ENCODE measurements around the gene TSPAN5. TPM values are rescaled to one million over a fixed set of nuclear protein-coding genes. Genes with fewer than 3 reads are reported as not detected.

The TSPAN5 gene
- total and polyA plus RNA-seq, 9 of the 15 experiments (the other 6 are each of a cell fraction or from before 2014, with no cell fraction given), result 0.58 to 6.6 (median 0.73) TPM

- TF ChIP-seq, protein P1, sequence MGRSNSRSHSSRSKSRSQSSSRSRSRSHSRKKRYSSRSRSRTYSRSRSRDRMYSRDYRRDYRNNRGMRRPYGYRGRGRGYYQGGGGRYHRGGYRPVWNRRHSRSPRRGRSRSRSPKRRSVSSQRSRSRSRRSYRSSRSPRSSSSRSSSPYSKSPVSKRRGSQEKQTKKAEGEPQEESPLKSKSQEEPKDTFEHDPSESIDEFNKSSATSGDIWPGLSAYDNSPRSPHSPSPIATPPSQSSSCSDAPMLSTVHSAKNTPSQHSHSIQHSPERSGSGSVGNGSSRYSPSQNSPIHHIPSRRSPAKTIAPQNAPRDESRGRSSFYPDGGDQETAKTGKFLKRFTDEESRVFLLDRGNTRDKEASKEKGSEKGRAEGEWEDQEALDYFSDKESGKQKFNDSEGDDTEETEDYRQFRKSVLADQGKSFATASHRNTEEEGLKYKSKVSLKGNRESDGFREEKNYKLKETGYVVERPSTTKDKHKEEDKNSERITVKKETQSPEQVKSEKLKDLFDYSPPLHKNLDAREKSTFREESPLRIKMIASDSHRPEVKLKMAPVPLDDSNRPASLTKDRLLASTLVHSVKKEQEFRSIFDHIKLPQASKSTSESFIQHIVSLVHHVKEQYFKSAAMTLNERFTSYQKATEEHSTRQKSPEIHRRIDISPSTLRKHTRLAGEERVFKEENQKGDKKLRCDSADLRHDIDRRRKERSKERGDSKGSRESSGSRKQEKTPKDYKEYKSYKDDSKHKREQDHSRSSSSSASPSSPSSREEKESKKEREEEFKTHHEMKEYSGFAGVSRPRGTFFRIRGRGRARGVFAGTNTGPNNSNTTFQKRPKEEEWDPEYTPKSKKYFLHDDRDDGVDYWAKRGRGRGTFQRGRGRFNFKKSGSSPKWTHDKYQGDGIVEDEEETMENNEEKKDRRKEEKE (IDR thresholded peaks at IDR 0.05; ENCODE audit: borderline replicate concordance in 1 of 2, control insufficient read depth in 1 of 2, low read depth in 2 of 2, low read length in 1 of 2), result 0 out of 4 replicates have a peak, but pooled peaks of 1 of the 2 experiments have one; percentile 25
- TF ChIP-seq PKNOX1 (IDR thresholded peaks at IDR 0.05) (peak; percentile 16; the same call in 1 of the 2 replicates), FUS (optimal IDR thresholded peaks at IDR 0.05; ENCODE audit: low read depth, low read length) (no peak), SMAD2 (IDR thresholded peaks at IDR 0.05; ENCODE audit: low read depth, low read length) (no peak), EHMT2 (IDR thresholded peaks at IDR 0.05) (peak; percentile 28; the same call in 1 of the 2 replicates), HDAC2 (IDR thresholded peaks at IDR 0.05) (peak; percentile 22; the same call in 1 of the 2 replicates), SOX6 (IDR thresholded peaks at IDR 0.05) (peak; percentile 58), FOXJ3 (CRISPR knock-in tag; IDR thresholded peaks at IDR 0.05) (no peak), CEBPB (tag; IDR thresholded peaks at IDR 0.05) (no peak), ETV5 (CRISPR knock-in tag; IDR thresholded peaks at IDR 0.05; ENCODE audit: low read depth) (0 out of 2 replicates have a peak, but pooled peaks have one; percentile 20), SMARCA4 (IDR thresholded peaks at IDR 0.05) (0 out of 2 replicates have a peak, but pooled peaks have one; percentile 22), EP400 (IDR thresholded peaks at IDR 0.05) (no peak), ARID4B (CRISPR knock-in tag; IDR thresholded peaks at IDR 0.05) (no peak), HCFC1 (IDR thresholded peaks at IDR 0.05; ENCODE audit: low read depth, low read length) (no peak), CEBPG (CRISPR knock-in tag; IDR thresholded peaks at IDR 0.05) (no peak), CEBPG (tag; conservative IDR thresholded peaks at IDR 0.05 in 1 of 2, IDR thresholded peaks at IDR 0.05 in 1 of 2) (no peak), DIDO1 (tag; IDR thresholded peaks at IDR 0.05; ENCODE audit: low read depth) (0 out of 2 replicates have a peak, but pooled peaks have one; percentile 36), EP300 (IDR thresholded peaks at IDR 0.05; ENCODE audit: low read length) (peak; percentile 14; the same call in 1 of the 2 replicates), HMGN3 (IDR thresholded peaks at IDR 0.05; ENCODE audit: borderline replicate concordance, extremely low read depth, insufficient read length, low read depth, low read length) (no peak)
Measured at GRCh38 chr4:98688411-98689290, 30.2 kb upstream of the TSPAN5 start (continued).

All from K562 (cell line).